ENCODE results near the gene AATF. TPM values are rescaled to one million over a fixed set of nuclear protein-coding genes. Genes with fewer than 3 reads are reported as not detected.

AATF gene, protein sequence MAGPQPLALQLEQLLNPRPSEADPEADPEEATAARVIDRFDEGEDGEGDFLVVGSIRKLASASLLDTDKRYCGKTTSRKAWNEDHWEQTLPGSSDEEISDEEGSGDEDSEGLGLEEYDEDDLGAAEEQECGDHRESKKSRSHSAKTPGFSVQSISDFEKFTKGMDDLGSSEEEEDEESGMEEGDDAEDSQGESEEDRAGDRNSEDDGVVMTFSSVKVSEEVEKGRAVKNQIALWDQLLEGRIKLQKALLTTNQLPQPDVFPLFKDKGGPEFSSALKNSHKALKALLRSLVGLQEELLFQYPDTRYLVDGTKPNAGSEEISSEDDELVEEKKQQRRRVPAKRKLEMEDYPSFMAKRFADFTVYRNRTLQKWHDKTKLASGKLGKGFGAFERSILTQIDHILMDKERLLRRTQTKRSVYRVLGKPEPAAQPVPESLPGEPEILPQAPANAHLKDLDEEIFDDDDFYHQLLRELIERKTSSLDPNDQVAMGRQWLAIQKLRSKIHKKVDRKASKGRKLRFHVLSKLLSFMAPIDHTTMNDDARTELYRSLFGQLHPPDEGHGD
- total RNA-seq, result 22.3 and 22.8 TPM in 2 replicates

DNA sequence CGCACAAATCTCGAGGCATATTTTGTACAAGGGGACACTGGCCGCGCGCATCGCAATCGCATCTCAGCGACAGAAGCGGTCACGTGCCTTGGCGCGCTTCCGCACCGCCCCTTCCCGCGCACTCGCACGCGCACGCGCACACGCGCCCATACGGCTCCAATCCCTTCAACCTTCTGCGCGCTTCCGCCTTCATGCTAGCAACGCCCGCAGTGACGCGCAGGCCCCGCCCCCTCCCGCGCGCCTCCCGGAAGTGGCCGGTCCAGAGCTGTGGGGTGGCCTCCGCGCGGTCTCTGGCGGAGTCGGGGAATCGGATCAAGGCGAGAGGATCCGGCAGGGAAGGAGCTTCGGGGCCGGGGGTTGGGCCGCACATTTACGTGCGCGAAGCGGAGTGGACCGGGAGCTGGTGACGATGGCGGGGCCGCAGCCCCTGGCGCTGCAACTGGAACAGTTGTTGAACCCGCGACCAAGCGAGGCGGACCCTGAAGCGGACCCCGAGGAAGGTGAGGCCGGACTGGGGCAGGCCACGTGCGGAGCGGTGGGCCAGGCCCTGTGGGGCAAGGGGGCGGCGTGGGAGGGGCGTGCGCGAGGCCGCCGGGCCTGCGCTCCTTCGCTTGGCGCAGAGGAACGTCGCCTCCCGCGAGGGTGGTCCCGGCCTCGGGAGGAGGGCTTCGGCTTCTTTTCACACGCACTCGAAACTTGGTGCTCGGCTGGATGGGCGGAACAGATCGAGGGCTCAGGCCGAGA, at the start of gene AATF:
Gene AATF (plus strand): TSS at position 238 of the 744 bp plus-strand sequence. CDS start 172 bp downstream, at position 410.

GRCh38 chr17:36937001-36937958, 11.5 kb upstream of the AATF start, which contains the start of gene LHX1:
Gene LHX1, plus strand, starts transcription at chr17:36937475. Its CDS starts 723 bp downstream, at chr17:36938198.

Other genes with a start within 250 kb of the AATF start
- not detected in 2 replicates for gene LHX1, start 11.5 kb upstream of the AATF start, total RNA-seq